Measurements from ENCODE around the gene KCNG2. TPM values are rescaled to one million over a fixed set of nuclear protein-coding genes. Genes with fewer than 3 reads are reported as not detected.

KCNG2 gene
- total and polyA plus RNA-seq, 2 experiments from 2014 or later, result 0.13 to 0.52 TPM

DNA sequence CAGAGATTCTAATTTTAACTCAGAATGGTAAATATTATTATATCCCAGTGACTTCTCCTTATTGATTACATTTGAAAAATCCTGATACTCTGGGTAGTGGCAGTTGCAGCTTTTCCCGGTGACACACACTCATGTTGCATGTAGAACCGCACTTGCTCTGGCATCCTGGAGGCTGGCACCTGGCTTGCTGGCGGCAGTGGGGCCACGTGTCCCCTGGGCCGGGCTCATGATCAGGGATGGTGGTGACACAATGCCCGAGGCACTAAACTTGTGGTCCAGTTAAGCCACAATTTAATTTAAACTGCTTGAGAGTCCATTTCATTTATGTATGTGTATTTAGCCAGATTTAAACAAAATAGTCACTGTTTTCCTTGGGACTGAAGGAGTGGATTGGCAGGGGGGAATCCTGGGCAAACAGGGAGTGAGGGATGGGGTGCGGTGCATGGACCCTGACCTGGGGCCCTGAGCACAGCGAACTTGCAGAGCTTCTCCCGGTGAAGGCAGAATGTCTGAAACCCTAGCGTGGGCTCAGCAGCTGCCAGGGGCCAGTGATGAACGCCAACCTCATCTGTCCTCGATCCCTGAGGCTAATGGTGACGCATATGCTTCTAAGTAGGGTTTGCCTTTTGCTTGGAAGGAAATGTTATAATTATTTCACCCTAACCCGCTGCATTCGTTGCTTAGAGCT is 50.0 kb downstream of the KCNG2 start:
- no peak overlapping the region for H3K27ac ChIP-seq (ENCODE audit: low read depth)
- H3K4me2 ChIP-seq, result no peak overlapping the region
- Mint-ChIP-seq H3K4me1 (no peaks in the 10 kb centered on the region), H3K27ac (no peak overlapping the region), H3K27me3 (ENCODE audit: insufficient read depth, low read depth, poor library complexity) (peaks cover 6% of the 10 kb centered on the region), H3K4me3 (no peak overlapping the region), H3K36me3 (ENCODE audit: low read depth) (no peaks in the 10 kb centered on the region), H3K9me3 (peaks cover 1% of the 10 kb centered on the region; the same call in 1 of the 3 replicates)
- ATAC-seq (no peak), DNase-seq (ENCODE audit: low spot score) (no peak)
- H3K4me3 ChIP-seq, result no peak overlapping the region
- no peaks in the 10 kb centered on the region for H3K9me2 ChIP-seq (ENCODE audit: insufficient read depth)
- TF ChIP-seq, protein P1, sequence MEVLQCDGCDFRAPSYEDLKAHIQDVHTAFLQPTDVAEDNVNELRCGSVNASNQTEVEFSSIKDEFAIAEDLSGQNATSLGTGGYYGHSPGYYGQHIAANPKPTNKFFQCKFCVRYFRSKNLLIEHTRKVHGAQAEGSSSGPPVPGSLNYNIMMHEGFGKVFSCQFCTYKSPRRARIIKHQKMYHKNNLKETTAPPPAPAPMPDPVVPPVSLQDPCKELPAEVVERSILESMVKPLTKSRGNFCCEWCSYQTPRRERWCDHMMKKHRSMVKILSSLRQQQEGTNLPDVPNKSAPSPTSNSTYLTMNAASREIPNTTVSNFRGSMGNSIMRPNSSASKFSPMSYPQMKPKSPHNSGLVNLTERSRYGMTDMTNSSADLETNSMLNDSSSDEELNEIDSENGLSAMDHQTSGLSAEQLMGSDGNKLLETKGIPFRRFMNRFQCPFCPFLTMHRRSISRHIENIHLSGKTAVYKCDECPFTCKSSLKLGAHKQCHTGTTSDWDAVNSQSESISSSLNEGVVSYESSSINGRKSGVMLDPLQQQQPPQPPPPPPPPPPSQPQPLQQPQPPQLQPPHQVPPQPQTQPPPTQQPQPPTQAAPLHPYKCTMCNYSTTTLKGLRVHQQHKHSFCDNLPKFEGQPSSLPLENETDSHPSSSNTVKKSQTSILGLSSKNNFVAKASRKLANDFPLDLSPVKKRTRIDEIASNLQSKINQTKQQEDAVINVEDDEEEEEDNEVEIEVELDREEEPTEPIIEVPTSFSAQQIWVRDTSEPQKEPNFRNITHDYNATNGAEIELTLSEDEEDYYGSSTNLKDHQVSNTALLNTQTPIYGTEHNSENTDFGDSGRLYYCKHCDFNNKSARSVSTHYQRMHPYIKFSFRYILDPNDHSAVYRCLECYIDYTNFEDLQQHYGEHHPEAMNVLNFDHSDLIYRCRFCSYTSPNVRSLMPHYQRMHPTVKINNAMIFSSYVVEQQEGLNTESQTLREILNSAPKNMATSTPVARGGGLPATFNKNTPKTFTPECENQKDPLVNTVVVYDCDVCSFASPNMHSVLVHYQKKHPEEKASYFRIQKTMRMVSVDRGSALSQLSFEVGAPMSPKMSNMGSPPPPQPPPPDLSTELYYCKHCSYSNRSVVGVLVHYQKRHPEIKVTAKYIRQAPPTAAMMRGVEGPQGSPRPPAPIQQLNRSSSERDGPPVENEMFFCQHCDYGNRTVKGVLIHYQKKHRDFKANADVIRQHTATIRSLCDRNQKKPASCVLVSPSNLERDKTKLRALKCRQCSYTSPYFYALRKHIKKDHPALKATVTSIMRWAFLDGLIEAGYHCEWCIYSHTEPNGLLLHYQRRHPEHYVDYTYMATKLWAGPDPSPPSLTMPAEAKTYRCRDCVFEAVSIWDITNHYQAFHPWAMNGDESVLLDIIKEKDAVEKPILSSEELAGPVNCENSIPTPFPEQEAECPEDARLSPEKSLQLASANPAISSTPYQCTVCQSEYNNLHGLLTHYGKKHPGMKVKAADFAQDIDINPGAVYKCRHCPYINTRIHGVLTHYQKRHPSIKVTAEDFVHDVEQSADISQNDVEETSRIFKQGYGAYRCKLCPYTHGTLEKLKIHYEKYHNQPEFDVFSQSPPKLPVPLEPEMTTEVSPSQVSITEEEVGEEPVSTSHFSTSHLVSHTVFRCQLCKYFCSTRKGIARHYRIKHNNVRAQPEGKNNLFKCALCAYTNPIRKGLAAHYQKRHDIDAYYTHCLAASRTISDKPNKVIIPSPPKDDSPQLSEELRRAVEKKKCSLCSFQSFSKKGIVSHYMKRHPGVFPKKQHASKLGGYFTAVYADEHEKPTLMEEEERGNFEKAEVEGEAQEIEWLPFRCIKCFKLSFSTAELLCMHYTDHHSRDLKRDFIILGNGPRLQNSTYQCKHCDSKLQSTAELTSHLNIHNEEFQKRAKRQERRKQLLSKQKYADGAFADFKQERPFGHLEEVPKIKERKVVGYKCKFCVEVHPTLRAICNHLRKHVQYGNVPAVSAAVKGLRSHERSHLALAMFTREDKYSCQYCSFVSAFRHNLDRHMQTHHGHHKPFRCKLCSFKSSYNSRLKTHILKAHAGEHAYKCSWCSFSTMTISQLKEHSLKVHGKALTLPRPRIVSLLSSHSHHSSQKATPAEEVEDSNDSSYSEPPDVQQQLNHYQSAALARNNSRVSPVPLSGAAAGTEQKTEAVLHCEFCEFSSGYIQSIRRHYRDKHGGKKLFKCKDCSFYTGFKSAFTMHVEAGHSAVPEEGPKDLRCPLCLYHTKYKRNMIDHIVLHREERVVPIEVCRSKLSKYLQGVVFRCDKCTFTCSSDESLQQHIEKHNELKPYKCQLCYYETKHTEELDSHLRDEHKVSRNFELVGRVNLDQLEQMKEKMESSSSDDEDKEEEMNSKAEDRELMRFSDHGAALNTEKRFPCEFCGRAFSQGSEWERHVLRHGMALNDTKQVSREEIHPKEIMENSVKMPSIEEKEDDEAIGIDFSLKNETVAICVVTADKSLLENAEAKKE (CRISPR knock-in tag; IDR thresholded peaks at IDR 0.05), result no peak
- no peak for TF ChIP-seq POLR2AphosphoS5 (IDR thresholded peaks at IDR 0.05; ENCODE audit: low read depth)
- no peak for TF ChIP-seq ZNF114 (CRISPR knock-in tag; IDR thresholded peaks at IDR 0.05)
- TF ChIP-seq, protein P2, sequence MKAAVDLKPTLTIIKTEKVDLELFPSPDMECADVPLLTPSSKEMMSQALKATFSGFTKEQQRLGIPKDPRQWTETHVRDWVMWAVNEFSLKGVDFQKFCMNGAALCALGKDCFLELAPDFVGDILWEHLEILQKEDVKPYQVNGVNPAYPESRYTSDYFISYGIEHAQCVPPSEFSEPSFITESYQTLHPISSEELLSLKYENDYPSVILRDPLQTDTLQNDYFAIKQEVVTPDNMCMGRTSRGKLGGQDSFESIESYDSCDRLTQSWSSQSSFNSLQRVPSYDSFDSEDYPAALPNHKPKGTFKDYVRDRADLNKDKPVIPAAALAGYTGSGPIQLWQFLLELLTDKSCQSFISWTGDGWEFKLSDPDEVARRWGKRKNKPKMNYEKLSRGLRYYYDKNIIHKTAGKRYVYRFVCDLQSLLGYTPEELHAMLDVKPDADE (IDR thresholded peaks at IDR 0.05), result no peak
- no peak overlapping the region for H2AFZ ChIP-seq
- H3K27me3 ChIP-seq (ENCODE audit: insufficient read depth), result no peaks in the 10 kb centered on the region
- no peaks in the 10 kb centered on the region for H3K4me1 ChIP-seq (ENCODE audit: insufficient read depth)
- H4K20me1 ChIP-seq (replicated peaks; ENCODE audit: insufficient read depth), result no peaks in the 10 kb centered on the region
- H3K36me3 ChIP-seq (ENCODE audit: insufficient read depth), result no peaks in the 10 kb centered on the region
- H3K79me2 ChIP-seq (replicated peaks; ENCODE audit: insufficient read depth), result no peaks in the 10 kb centered on the region
- no peaks in the 10 kb centered on the region for H3F3A ChIP-seq (replicated peaks; ENCODE audit: low read depth)

- H3K9me3 Mint-ChIP-seq, result no peaks in the 10 kb centered on the region
- no peaks in the 10 kb centered on the region for H4K20me1 ChIP-seq (replicated peaks; ENCODE audit: insufficient read depth)
- H3K27ac ChIP-seq (ENCODE audit: low read depth), result no peak overlapping the region
- H3K79me2 ChIP-seq (replicated peaks; ENCODE audit: insufficient read depth), result no peaks in the 10 kb centered on the region
- no peaks in the 10 kb centered on the region for H3K36me3 ChIP-seq (ENCODE audit: insufficient read depth)
- H3K27me3 ChIP-seq (ENCODE audit: insufficient read depth), result no peaks in the 10 kb centered on the region
- H3K4me3 Mint-ChIP-seq, result no peak overlapping the region
- H3K36me3 Mint-ChIP-seq (ENCODE audit: low read depth), result no peaks in the 10 kb centered on the region
- no peak overlapping the region for H3K4me2 ChIP-seq
- ATAC-seq (no peak), DNase-seq (ENCODE audit: low spot score) (no peak)
- H3K27me3 Mint-ChIP-seq (ENCODE audit: insufficient read depth, low read depth, poor library complexity), result peaks cover 6% of the 10 kb centered on the region
- H3K4me1 Mint-ChIP-seq, result no peaks in the 10 kb centered on the region
- no peaks in the 10 kb centered on the region for H3K4me1 ChIP-seq (ENCODE audit: insufficient read depth)
- H3F3A ChIP-seq (replicated peaks; ENCODE audit: low read depth), result no peaks in the 10 kb centered on the region
- no peak overlapping the region for H3K27ac Mint-ChIP-seq
- H3K4me3 ChIP-seq, result no peak overlapping the region
- H2AFZ ChIP-seq, result no peak overlapping the region
- H3K9me2 ChIP-seq (ENCODE audit: insufficient read depth), result no peaks in the 10 kb centered on the region
- TF ChIP-seq ZNF114 (CRISPR knock-in tag; IDR thresholded peaks at IDR 0.05) (no peak), CREB1 (CRISPR knock-in tag; IDR thresholded peaks at IDR 0.05; ENCODE audit: low read depth) (no peak)
- TF ChIP-seq, protein P3, sequence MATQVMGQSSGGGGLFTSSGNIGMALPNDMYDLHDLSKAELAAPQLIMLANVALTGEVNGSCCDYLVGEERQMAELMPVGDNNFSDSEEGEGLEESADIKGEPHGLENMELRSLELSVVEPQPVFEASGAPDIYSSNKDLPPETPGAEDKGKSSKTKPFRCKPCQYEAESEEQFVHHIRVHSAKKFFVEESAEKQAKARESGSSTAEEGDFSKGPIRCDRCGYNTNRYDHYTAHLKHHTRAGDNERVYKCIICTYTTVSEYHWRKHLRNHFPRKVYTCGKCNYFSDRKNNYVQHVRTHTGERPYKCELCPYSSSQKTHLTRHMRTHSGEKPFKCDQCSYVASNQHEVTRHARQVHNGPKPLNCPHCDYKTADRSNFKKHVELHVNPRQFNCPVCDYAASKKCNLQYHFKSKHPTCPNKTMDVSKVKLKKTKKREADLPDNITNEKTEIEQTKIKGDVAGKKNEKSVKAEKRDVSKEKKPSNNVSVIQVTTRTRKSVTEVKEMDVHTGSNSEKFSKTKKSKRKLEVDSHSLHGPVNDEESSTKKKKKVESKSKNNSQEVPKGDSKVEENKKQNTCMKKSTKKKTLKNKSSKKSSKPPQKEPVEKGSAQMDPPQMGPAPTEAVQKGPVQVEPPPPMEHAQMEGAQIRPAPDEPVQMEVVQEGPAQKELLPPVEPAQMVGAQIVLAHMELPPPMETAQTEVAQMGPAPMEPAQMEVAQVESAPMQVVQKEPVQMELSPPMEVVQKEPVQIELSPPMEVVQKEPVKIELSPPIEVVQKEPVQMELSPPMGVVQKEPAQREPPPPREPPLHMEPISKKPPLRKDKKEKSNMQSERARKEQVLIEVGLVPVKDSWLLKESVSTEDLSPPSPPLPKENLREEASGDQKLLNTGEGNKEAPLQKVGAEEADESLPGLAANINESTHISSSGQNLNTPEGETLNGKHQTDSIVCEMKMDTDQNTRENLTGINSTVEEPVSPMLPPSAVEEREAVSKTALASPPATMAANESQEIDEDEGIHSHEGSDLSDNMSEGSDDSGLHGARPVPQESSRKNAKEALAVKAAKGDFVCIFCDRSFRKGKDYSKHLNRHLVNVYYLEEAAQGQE (IDR thresholded peaks at IDR 0.05; ENCODE audit: unreplicated experiment), result no peak
Measured at GRCh38 chr18:79848294-79848578, 50.5 kb downstream of the KCNG2 start.

Data from GM23338 (cell line).